ENCODE data around the gene LTA4H. TPM values are rescaled to one million over a fixed set of nuclear protein-coding genes. Genes with fewer than 3 reads are reported as not detected.

The LTA4H gene
- total RNA-seq (2021), result 115 and 118 TPM in 2 replicates
- percentile 66 among the genes with signal in this experiment for Bru-seq, nascent RNA
- percentile 76 among the genes with signal in this experiment for BruChase-seq, experiment 1, labeled RNA remaining after a 2-hour chase
- BruChase-seq, experiment 2, labeled RNA remaining after a 6-hour chase, result percentile 79 among the genes with signal in this experiment
- long read RNA-seq, transcript LTA4H-201 (19 exons, 2,139 nt), result major isoform, 183 of 217 reads
- long read RNA-seq, partial matches to known transcripts, result 4 of 217 reads
- long read RNA-seq, other reads (novel, unspliced or antisense), result 30 of 217 reads

GRCh38 chr12:96035283-96036236 is at the start of gene LTA4H:
Gene LTA4H (minus strand): TSS chr12:96035587. CDS start chr12:96035519, 68 bp downstream.
- no peaks in the 10 kb centered on the region for H3K9me3 ChIP-seq (ENCODE audit: insufficient read depth, low read depth)
- peak within 1 kb of the TSS; percentile 86 for H3K4me3 ChIP-seq
- peaks cover 3% of the 10 kb centered on the region; the same call in 1 of the 2 replicates for H3F3A ChIP-seq (ENCODE audit: insufficient read depth, low read depth)
- H3K27ac ChIP-seq, result peak within 1 kb of the TSS; percentile 77
- DNase-seq, result peak; percentile 93 to 95
- intact Hi-C loops (cut with micrococcal nuclease; ENCODE audit: unreplicated experiment), result no loop called here
- H3K36me3 ChIP-seq (ENCODE audit: low read depth), result no peaks in the 10 kb centered on the region
- no peaks in the 10 kb centered on the region for H3K27me3 ChIP-seq (ENCODE audit: insufficient read depth, low read depth)
- ChIA-PET CTCF (no interaction called here), POLR2A (ENCODE audit: unreplicated experiment) (interaction anchor here (0.5 to 1.1 kb wide), 6 partner anchors 12 to 1021 kb away, joined by 3 to 9 read pairs (median 6); no protein-coding TSS in a partner anchor)
- peak within 1 kb of the TSS; percentile 78 for H2AFZ ChIP-seq
- H3K79me2 ChIP-seq (ENCODE audit: low read depth), result peaks cover 45% of the 10 kb centered on the region
- H4K20me1 ChIP-seq (ENCODE audit: insufficient read depth), result peaks cover 5% of the 10 kb centered on the region; the same call in 1 of the 2 replicates
- TF ChIP-seq EZH2 (IDR thresholded peaks at IDR 0.05; ENCODE audit: low read depth), result no peak
- no peak for TF ChIP-seq CTCF (conservative IDR thresholded peaks at IDR 0.05)
- no TSS peak for BruUV-seq (replicated peaks)
- no peaks in the 10 kb centered on the region for H3K9me2 ChIP-seq (ENCODE audit: insufficient read depth)
- H3K4me1 ChIP-seq (replicated peaks; ENCODE audit: insufficient read depth), result peaks cover 27% of the 10 kb centered on the region
- H3K4me2 ChIP-seq, result peak within 1 kb of the TSS; percentile 94

- H3K4me3 ChIP-seq, result no peak overlapping the region
- H3K27me3 ChIP-seq (ENCODE audit: insufficient read depth, low read depth), result no peaks in the 10 kb centered on the region
- TF ChIP-seq CTCF (conservative IDR thresholded peaks at IDR 0.05), result no peak
- no peak for TF ChIP-seq EZH2 (IDR thresholded peaks at IDR 0.05; ENCODE audit: low read depth)
- no peaks in the 10 kb centered on the region for H3K36me3 ChIP-seq (ENCODE audit: low read depth)
- no peak overlapping the region for H3K4me2 ChIP-seq
- H3K9me2 ChIP-seq (ENCODE audit: insufficient read depth), result no peaks in the 10 kb centered on the region
- ChIA-PET CTCF (interaction anchor here (1.1 kb wide), 1 partner anchor 11 kb away, joined by 4 read pairs; no protein-coding TSS in a partner anchor), POLR2A (ENCODE audit: unreplicated experiment) (no interaction called here)
- H3K9me3 ChIP-seq (ENCODE audit: insufficient read depth, low read depth), result peaks cover 9% of the 10 kb centered on the region
- no peak for DNase-seq
- intact Hi-C loops (cut with micrococcal nuclease; ENCODE audit: unreplicated experiment), result no loop called here
- no peak overlapping the region for H2AFZ ChIP-seq
- no peak overlapping the region for H3K27ac ChIP-seq
- no peaks in the 10 kb centered on the region for H3K79me2 ChIP-seq (ENCODE audit: low read depth)
- H3F3A ChIP-seq (ENCODE audit: insufficient read depth, low read depth), result no peaks in the 10 kb centered on the region
- no TSS peak for BruUV-seq (replicated peaks)
- peaks cover 13% of the 10 kb centered on the region for H3K4me1 ChIP-seq (replicated peaks; ENCODE audit: insufficient read depth)
- no peaks in the 10 kb centered on the region for H4K20me1 ChIP-seq (ENCODE audit: insufficient read depth)
Measured at GRCh38 chr12:96084624-96085023, 49.2 kb upstream of the LTA4H start.

GRCh38 chr12:96083020-96083719 is 47.8 kb upstream of the LTA4H start:
- ChIA-PET CTCF (no interaction called here), POLR2A (ENCODE audit: unreplicated experiment) (interaction anchor here (0.7 kb wide), 1 partner anchor 10 kb away, joined by 4 read pairs; no protein-coding TSS in a partner anchor)
- Histone ChIP-seq H3F3A (ENCODE audit: insufficient read depth, low read depth) (no peaks in the 10 kb centered on the region), H3K9me2 (ENCODE audit: insufficient read depth) (no peaks in the 10 kb centered on the region), H4K20me1 (ENCODE audit: insufficient read depth) (no peaks in the 10 kb centered on the region), H3K27me3 (ENCODE audit: insufficient read depth, low read depth) (no peaks in the 10 kb centered on the region), H3K9me3 (ENCODE audit: insufficient read depth, low read depth) (peaks cover 6% of the 10 kb centered on the region), H3K4me3 (no peak overlapping the region), H3K27ac (no peak overlapping the region), H2AFZ (no peak overlapping the region), H3K79me2 (ENCODE audit: low read depth) (no peaks in the 10 kb centered on the region), H3K4me2 (no peak overlapping the region), H3K36me3 (ENCODE audit: low read depth) (no peaks in the 10 kb centered on the region), H3K4me1 (replicated peaks; ENCODE audit: insufficient read depth) (peaks cover 13% of the 10 kb centered on the region)
- intact Hi-C loops (cut with micrococcal nuclease; ENCODE audit: unreplicated experiment), result no loop called here
- TF ChIP-seq EZH2 (IDR thresholded peaks at IDR 0.05; ENCODE audit: low read depth) (no peak), CTCF (conservative IDR thresholded peaks at IDR 0.05) (no peak)
- DNase-seq, result peak in 1 of 2 experiments; percentile 26
- no TSS peak for BruUV-seq (replicated peaks)

Data from PC-9 (cell line).